GM18517 (cell line): ENCODE results near the gene NKX2-2.
A peak's percentile ranks its signal among the peaks of the same experiment; 100 is the strongest.

Experiments
- ATAC-seq: cut with Tn5 transposase; IDR thresholded peaks from one replicate; pipeline ENCODE4 v1.9.1; 2021; ENCODE audit warnings: mild to moderate bottlenecking, moderate library complexity; ENCODE audit not compliant: unreplicated experiment

NKX2-2 gene

GRCh38 chr20:21513881-21514540 is at the start of gene NKX2-2:
TSS of gene NKX2-2 (minus strand) at chr20:21514064. CDS start at chr20:21513669, 395 bp downstream.
- ATAC-seq: no peak

- no peak for ATAC-seq
Observed at GRCh38 chr20:21562656-21563055, 48.8 kb upstream of the NKX2-2 start.

GRCh38 chr20:21559305-21559704 is 45.4 kb upstream of the NKX2-2 start:
- ATAC-seq: no peak

- ATAC-seq: no peak
Observed at GRCh38 chr20:21557241-21558020, 43.6 kb upstream of the NKX2-2 start.

- no peak for ATAC-seq
Observed at GRCh38 chr20:21556398-21556797, 42.5 kb upstream of the NKX2-2 start.

GRCh38 chr20:21555470-21556120 is 41.7 kb upstream of the NKX2-2 start:
- no peak for ATAC-seq

GRCh38 chr20:21554985-21555384 is 41.1 kb upstream of the NKX2-2 start:
- ATAC-seq: no peak

- no peak for ATAC-seq
Observed at GRCh38 chr20:21554376-21554890, 40.6 kb upstream of the NKX2-2 start.

- no peak for ATAC-seq
Observed at GRCh38 chr20:21550587-21550986, 36.7 kb upstream of the NKX2-2 start.

GRCh38 chr20:21548390-21549035 is 34.6 kb upstream of the NKX2-2 start:
- ATAC-seq: peak; percentile 84

- no peak for ATAC-seq
Observed at GRCh38 chr20:21546355-21546754, 32.5 kb upstream of the NKX2-2 start.

- no peak for ATAC-seq
Observed at GRCh38 chr20:21539512-21539911, 25.6 kb upstream of the NKX2-2 start.

GRCh38 chr20:21534886-21535285 is 21.0 kb upstream of the NKX2-2 start:
- no peak for ATAC-seq

GRCh38 chr20:21534453-21534852 is 20.6 kb upstream of the NKX2-2 start:
- ATAC-seq: no peak

GRCh38 chr20:21529863-21530262 is 16.0 kb upstream of the NKX2-2 start:
- no peak for ATAC-seq

- no peak for ATAC-seq
Observed at GRCh38 chr20:21528870-21529269, 15.0 kb upstream of the NKX2-2 start.

- ATAC-seq: no peak
Observed at GRCh38 chr20:21527908-21528307, 14.0 kb upstream of the NKX2-2 start.

- ATAC-seq: no peak
Observed at GRCh38 chr20:21526776-21527175, 12.9 kb upstream of the NKX2-2 start.

GRCh38 chr20:21523895-21524294 is 10.0 kb upstream of the NKX2-2 start:
- no peak for ATAC-seq

- no peak for ATAC-seq
Observed at GRCh38 chr20:21523281-21523868, 9.5 kb upstream of the NKX2-2 start.
